Measurements from ENCODE around the gene GARIN5A. TPM values are rescaled to one million over a fixed set of nuclear protein-coding genes. Genes with fewer than 3 reads are reported as not detected.
A peak's percentile ranks its signal among the peaks of the same experiment; 100 is the strongest.

The GARIN5A gene
- total RNA-seq, 1 donor: 0.36 TPM

GRCh38 chr19:50480281-50481111, 3.8 kb upstream of the GARIN5A start:
- H3K36me3 ChIP-seq (ENCODE audit: insufficient read depth, low read length): peaks cover 10% of the 10 kb centered on the region
- H3K9me3 ChIP-seq (ENCODE audit: low read depth, low read length): no peaks in the 10 kb centered on the region
- H3K4me1 ChIP-seq (ENCODE audit: insufficient read depth, low read length): peaks cover 7% of the 10 kb centered on the region
- TF ChIP-seq, protein P1, sequence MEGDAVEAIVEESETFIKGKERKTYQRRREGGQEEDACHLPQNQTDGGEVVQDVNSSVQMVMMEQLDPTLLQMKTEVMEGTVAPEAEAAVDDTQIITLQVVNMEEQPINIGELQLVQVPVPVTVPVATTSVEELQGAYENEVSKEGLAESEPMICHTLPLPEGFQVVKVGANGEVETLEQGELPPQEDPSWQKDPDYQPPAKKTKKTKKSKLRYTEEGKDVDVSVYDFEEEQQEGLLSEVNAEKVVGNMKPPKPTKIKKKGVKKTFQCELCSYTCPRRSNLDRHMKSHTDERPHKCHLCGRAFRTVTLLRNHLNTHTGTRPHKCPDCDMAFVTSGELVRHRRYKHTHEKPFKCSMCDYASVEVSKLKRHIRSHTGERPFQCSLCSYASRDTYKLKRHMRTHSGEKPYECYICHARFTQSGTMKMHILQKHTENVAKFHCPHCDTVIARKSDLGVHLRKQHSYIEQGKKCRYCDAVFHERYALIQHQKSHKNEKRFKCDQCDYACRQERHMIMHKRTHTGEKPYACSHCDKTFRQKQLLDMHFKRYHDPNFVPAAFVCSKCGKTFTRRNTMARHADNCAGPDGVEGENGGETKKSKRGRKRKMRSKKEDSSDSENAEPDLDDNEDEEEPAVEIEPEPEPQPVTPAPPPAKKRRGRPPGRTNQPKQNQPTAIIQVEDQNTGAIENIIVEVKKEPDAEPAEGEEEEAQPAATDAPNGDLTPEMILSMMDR (IDR thresholded peaks at IDR 0.05; ENCODE audit: extremely low read depth, low read depth, low read length): no peak
- no peak for DNase-seq (ENCODE audit: insufficient read length, low spot score, missing footprints)
- no peak overlapping the region for H3K27ac ChIP-seq (ENCODE audit: low read depth, low read length)
- no peak overlapping the region for H3K4me3 ChIP-seq (ENCODE audit: insufficient read depth, low read length)
- H3K4me2 ChIP-seq (ENCODE audit: insufficient read depth, low read length): no peak overlapping the region
- no peaks in the 10 kb centered on the region for H3K27me3 ChIP-seq (ENCODE audit: insufficient read depth, low read length)
- H3K79me2 ChIP-seq (ENCODE audit: insufficient read depth, low read length): peaks cover 23% of the 10 kb centered on the region
- peaks cover 23% of the 10 kb centered on the region for H4K20me1 ChIP-seq (ENCODE audit: insufficient read depth, low read length)
- H2AFZ ChIP-seq (ENCODE audit: low read length): no peak overlapping the region

GRCh38 chr19:50479761-50480251, 3.2 kb upstream of the GARIN5A start:
- Histone ChIP-seq H3K4me2 (ENCODE audit: insufficient read depth, low read length) (no peak overlapping the region), H4K20me1 (ENCODE audit: insufficient read depth, low read length) (peaks cover 23% of the 10 kb centered on the region), H3K79me2 (ENCODE audit: insufficient read depth, low read length) (peaks cover 23% of the 10 kb centered on the region), H3K4me3 (ENCODE audit: insufficient read depth, low read length) (no peak overlapping the region), H3K27me3 (ENCODE audit: insufficient read depth, low read length) (no peaks in the 10 kb centered on the region), H3K27ac (ENCODE audit: low read depth, low read length) (no peak overlapping the region), H2AFZ (ENCODE audit: low read length) (no peak overlapping the region), H3K36me3 (ENCODE audit: insufficient read depth, low read length) (peaks cover 10% of the 10 kb centered on the region), H3K9me3 (ENCODE audit: low read depth, low read length) (no peaks in the 10 kb centered on the region), H3K4me1 (ENCODE audit: insufficient read depth, low read length) (peaks cover 7% of the 10 kb centered on the region)
- TF ChIP-seq, protein P1 (IDR thresholded peaks at IDR 0.05; ENCODE audit: extremely low read depth, low read depth, low read length): no peak
- no peak for DNase-seq (ENCODE audit: insufficient read length, low spot score, missing footprints)

GRCh38 chr19:50478901-50479715, 2.5 kb upstream of the GARIN5A start:
- no peak overlapping the region for H3K4me2 ChIP-seq (ENCODE audit: insufficient read depth, low read length)
- H4K20me1 ChIP-seq (ENCODE audit: insufficient read depth, low read length): peaks cover 23% of the 10 kb centered on the region
- no peaks in the 10 kb centered on the region for H3K27me3 ChIP-seq (ENCODE audit: insufficient read depth, low read length)
- H3K79me2 ChIP-seq (ENCODE audit: insufficient read depth, low read length): peaks cover 23% of the 10 kb centered on the region
- H3K36me3 ChIP-seq (ENCODE audit: insufficient read depth, low read length): peaks cover 10% of the 10 kb centered on the region
- peaks cover 7% of the 10 kb centered on the region for H3K4me1 ChIP-seq (ENCODE audit: insufficient read depth, low read length)
- H3K9me3 ChIP-seq (ENCODE audit: low read depth, low read length): no peaks in the 10 kb centered on the region
- no peak overlapping the region for H2AFZ ChIP-seq (ENCODE audit: low read length)
- DNase-seq (ENCODE audit: insufficient read length, low spot score, missing footprints): peak; percentile 97
- H3K4me3 ChIP-seq (ENCODE audit: insufficient read depth, low read length): no peak overlapping the region
- no peak overlapping the region for H3K27ac ChIP-seq (ENCODE audit: low read depth, low read length)
- TF ChIP-seq, protein P1 (IDR thresholded peaks at IDR 0.05; ENCODE audit: extremely low read depth, low read depth, low read length): peak; percentile 67
